GM18867 (cell line): ENCODE measurements around the gene BCL2A1.
"Not testable (repeated sequence)": the region's sequence is repeated elsewhere in the genome, so short reads cannot be mapped to it uniquely, and the experiment has no call there.

Experiments used
- ATAC-seq: cut with Tn5 transposase; IDR thresholded peaks from one replicate; pipeline ENCODE4 v1.9.1; 2021; ENCODE audit warnings: mild to moderate bottlenecking, moderate library complexity; ENCODE audit not compliant: unreplicated experiment

Gene BCL2A1

DNA sequence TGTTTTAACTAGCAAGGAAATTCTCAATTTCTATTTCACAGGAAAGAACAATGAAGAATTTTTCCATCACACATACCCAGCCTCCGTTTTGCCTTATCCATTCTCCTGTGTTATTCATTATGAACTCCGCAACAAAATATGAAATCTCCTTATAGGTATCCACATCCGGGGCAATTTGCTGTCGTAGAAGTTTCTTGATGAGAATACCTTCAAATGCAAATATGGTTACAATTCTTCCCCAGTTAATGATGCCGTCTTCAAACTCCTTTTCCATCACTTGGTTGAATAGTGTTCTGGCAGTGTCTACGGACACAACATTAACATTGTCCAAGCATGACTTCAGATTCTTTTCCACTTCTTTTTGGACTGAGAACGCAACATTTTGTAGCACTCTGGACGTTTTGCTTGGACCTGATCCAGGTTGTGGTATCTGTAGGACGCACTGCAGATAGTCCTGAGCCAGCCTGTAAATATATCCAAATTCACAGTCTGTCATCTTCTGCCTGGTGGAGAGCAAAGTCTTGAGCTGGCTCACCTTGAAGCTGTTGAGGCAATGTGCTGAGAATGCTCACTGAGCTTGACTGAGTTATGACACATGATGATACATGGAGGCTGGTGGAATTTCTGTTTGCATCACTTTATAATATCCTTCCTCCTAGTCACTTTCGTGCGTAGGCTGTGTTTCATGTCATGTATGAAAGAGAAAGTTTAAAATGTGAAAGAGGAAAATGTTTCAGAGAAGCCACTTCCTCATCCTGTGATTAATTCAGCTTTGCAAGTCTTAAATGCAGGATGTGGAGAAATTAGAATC lies at the start of gene BCL2A1:
TSS of gene BCL2A1 (minus strand) at position 573 of the 811 bp plus-strand sequence. CDS start at position 496, 77 bp downstream.
- peak; percentile 54 for ATAC-seq

DNA sequence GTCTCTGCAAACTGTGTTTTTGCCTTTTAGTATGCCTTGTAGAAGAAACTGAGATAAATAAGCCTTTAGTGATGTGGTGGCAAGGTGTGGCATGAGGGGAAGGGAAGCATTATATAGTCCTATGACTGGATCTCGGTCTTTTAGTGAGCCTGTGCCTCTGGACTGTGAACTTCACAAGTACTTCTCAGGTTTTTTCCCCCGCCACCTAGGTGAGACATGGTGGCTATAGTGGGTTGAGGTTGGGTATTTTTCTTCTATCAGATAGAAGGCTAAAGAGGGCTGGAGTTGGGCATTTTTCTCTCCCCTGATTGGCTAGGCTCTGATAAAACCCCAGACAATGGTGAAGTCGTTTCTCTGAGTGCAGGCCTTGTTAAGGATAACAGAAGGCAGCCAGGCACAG lies 49.7 kb upstream of the BCL2A1 start:
- no peak for ATAC-seq

DNA sequence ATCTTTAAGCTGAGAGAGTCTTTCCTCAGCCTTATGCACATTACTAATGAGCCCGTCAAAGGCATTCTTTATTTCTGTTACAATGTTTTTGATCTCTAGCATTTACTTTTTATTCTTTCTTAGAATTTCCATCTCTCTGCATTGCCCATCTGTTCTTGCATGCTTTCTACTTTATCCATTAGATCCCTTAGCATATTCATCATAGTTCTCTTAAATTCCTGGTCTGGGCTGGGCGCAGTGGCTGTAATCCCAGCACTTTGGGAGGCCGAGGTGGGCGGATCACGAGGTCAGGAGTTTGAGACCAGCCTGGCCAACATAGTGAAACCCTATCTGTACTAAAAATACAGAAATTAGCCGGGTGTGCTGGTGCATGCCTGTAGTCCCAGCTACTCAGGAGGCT lies 49.2 kb upstream of the BCL2A1 start:
- not testable (repeated sequence) for ATAC-seq

DNA sequence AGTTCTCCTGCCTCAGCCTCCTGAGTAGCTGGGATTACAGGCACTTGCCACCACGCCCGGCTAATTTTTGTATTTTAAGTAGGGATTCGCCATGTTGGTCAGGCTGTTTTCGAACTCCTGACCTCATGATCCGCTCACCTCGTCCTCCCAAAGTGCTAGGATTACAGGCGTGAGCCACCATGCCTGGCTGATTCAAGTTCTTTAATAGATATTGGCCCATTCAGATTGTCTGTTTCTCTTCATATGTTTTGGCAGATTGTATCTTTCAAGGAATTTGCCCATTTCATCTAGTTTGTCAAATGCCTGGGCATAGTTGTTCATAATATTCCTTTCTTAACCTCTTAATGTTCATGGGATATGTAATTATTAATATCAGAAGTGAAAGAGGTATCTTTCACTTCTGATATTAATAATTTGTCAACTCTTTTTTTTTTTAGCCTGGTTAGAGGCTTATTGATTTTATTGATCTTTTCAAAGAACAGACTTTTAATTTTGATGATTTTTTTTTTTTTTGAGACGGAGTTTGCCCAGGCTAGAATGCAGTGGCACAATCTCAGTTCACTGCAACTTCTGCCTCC lies 48.3 kb upstream of the BCL2A1 start:
- no peak for ATAC-seq

DNA sequence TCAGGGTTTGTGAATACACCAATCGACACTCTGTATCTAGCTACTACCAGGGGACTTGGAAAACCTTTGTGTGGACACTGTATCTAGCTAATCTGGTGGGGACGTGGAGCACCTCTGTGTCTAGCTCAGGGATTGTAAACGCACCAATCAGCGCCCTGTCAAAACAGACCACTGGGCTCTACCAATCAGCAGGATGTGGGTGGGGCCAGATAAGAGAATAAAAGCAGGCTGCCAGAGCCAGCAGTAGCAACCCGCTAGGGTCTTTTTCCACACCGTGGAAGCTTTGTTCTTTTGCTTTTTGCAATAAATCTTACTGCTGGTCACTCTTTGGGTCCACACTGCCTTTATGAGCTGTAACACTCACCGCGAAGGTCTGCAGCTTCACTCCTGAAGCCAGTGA lies 46.1 kb upstream of the BCL2A1 start:
- ATAC-seq: not testable (repeated sequence)

DNA sequence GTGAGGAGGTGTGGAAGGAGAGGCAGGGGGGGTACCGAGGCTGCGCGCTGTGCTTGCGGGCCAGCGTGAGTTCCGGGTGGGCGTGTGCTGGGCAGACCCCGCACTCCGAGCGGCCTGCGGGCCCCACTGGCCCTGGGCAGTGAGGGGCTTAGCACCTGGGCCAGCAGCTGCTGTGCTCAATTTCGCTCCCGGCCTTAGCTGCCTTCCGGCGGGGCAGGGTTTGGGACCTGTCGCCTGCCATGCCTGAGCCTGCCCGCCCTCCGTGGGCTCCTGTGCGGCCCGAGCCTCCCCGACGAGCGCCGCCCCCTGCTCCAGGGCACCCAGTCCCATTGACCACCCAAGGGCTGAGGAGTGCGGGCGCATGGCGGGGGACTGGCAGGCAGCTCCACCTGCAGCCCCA lies 45.5 kb upstream of the BCL2A1 start:
- ATAC-seq: not testable (repeated sequence)

DNA sequence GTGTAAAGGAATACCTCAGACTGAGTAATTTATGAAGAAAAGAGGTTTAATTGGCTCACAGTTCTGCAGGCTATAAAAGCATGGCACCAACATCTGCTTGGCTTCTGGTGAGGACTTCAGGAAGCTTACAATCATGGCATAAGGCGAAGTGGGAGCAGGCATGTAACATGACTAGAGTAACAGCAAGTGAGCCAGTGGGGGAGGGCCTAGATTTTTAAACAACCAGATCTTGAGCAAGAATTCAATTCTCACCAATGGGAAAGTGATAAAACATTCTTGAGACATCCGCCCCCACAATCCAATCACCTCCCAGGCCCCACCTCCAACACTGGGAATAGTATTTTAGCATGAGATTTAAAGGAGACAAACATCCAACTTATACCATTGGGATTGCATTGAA lies 44.2 kb upstream of the BCL2A1 start:
- no peak for ATAC-seq

DNA sequence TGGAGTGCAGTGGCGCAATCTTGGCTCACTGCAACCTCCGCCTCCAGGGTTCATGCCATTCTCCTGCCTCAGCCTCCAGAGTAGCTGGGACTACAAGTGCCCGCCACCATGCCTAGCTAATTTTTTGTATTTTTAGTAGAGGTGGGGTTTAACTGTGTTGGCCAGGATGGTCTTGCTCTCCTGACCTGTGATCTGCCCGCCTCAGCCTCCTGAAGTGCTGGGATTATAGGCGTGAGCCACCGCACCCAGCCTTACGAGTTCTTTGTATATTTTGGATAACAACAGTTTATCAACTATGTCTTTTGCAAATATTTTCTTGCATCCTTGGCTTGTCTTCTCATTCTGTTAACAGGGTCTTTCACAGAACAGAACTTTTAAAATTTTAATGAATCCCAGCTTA lies 43.2 kb upstream of the BCL2A1 start:
- not testable (repeated sequence) for ATAC-seq

DNA sequence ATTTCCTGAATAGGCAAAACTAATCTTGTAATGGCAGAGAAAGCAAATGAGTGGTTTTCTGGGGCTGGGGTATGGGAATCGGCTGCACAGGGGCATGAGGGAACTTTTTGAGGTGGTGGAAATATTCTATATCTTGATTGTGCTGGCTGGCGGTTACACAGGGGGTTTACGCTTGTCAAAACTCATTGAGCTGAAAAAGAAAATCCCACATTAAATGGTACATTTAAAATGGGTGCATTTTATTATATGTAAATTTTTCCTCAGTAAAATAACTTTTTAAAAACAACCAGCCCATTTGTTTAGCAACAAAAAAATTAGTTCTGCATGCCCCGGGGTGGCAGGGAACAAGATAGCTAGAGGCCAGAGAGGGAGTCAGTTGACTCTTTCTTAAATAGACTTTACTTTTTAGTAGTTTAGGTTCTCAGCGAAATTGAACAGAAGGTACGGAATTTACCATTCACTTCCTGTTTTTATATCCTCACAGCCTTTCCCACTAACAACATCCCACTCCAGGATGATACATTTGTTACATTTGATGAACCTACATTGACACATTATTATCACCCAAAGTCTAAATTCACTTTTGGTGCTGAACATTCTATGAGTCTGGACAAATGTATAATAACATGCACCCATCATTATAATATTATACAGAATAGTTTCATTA lies 41.2 kb upstream of the BCL2A1 start:
- ATAC-seq: no peak

DNA sequence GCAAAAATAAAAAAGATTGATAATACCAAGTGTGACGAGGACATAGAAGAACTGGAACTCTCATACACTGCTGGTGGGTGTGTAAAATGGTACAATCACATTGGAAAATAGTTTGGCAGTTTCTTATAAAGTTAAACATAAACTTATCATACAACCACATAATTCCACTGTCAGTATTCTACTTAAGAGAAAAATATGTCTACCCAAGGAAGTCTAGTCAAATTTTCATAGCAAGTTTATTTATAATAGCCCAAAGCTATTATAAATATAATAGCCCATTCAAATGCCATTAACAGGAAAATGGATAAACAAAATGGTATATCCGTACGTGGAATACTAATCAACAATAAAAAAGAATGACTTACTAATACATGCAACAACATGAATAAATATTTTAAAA lies 40.6 kb upstream of the BCL2A1 start:
- no peak for ATAC-seq

DNA sequence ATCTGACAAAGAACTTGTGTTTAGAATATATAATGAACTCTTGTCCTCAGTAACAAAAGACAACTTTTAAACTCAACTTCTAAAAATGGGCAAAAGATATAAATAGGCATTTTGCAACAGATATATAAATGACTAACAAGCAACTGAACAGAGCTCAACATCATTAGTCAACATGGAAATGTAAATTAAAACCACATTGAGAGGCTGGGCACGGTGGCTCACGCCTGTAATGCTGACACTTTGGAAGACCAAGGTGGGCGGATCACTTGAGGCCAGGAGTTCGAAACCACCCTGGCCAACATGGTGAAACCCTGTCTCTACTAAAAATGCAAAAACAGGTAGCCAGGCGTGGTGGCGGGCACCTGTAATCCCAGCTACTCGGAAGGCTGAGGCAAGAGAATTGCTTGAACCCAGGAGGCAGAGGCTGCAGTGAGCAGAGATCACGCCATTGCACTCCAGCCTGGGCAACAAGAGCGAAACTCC lies 40.1 kb upstream of the BCL2A1 start:
- ATAC-seq: peak; percentile 51

DNA sequence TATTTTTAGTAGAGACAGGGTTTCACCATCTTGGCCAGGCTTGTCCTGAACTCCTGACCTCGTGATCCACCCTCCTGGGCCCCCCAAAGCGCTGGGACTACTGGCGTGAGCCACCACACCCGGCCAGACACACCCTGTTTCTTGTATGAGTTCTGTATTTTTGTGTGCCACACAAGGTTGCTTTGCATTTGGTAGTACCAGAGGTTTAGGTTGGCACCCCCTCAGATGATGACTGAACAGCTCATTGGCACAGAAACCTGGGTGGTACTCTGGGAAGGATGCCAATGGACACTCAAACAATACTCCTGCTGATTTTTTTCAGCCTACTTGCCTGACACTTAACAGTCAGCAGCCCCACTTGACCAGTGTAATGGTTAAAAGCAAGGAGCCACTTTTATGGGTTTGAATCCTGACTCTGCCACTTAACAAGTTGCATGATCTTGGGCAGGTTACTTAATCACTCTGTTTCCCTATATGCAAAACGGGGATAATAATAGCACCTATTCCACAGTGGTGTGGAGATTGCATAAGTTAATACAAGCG lies 39.2 kb upstream of the BCL2A1 start:
- ATAC-seq: peak; percentile 33

DNA sequence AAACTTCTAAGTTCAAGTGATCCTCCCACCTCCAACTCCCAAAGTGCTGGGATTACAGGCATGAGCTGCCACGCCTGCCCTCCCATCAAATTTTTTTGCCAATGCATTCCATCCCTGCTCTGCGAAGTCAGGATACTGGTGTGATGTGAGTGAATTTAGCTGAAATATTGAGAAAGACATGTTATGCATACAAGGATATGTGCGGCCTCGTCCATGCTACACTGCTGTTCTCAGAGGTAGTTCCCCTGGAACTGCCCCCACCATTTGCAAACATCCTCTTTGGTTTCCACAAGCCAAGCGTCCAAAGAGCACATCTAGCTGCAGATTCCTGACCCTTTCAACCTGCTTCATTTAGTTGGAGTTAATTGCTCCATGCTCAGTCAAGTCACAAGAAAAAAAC lies 36.5 kb upstream of the BCL2A1 start:
- no peak for ATAC-seq

DNA sequence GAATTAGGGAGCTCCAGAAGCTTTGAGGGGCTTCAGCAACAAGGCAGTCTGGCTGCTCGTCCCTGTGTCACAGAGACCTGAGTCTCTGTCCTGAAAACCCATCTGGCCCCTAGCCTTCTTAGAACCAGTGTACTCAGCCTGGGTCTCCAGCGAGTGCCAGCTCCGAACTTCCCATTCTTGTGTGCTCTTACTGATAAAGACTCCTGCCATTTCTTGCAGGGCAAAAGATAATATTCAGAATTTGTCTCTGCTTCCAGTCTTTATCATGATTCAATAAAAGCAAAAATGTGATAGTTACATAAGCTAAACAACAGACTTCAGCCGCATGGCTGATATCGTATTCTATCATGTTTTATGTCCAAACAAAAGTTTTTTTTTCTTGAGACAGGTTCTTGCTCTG lies 36.0 kb upstream of the BCL2A1 start:
- no peak for ATAC-seq

DNA sequence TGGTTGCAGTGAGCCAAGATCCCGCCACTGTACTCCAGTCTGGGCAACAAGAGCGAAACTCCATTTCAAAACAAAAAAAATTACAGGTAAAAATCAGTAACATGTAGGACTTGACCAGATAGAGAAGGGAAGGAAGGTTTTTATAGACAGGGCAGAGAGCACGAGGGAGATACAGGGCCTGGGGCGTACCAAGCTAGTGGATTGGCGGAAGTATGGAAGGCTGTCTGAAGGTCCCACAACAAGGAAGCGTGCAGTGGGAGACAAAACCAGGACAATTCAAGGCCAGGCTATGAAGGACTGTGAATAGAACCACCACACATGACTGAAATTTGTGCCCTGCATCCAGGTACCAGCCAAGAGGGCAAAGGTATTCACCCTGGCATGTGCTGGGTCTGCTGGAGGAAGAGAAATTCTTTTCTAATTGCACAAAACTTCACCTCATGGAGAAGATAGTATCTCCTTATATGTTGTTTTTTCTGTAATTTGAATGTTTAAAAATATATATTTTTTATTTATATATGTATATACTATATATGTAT lies 33.0 kb upstream of the BCL2A1 start:
- ATAC-seq: no peak

DNA sequence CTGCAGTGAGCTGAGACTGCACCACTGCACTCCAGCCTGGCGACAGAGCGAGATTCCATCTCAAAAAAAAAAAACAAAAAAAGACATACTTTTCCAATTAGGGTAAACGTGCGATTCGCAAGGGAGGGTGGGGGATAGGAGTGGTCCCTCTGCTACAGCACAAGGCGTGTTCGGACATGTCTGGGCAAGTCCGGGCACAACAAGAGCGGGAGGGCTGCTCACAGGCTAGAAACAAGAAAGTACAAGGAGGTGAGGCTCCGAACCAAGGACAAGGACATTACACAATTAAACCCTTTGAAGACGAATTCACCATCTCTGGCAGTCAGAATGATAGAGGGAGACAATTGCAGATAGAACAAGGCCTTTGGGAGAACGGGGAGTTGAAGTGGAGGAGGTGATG lies 32.2 kb upstream of the BCL2A1 start:
- no peak for ATAC-seq

DNA sequence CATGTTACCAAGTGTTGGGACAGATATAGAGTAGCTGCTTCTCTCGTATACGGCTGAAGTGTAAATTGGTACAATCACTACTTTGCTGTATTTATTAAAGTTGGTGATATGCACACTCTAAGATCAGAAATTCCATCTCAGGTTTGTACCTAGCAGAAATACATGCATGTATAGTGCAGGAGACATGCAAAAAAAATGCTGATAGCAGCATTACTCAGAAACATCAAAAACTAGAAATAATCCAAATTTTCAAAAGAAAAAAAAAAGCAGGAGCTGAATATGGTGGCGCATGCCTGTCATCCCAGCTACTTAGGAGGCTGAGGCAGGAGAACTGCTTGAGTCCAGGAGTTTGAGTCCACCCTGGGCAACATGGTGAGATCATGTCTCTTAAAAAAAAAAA lies 31.3 kb upstream of the BCL2A1 start:
- no peak for ATAC-seq

DNA sequence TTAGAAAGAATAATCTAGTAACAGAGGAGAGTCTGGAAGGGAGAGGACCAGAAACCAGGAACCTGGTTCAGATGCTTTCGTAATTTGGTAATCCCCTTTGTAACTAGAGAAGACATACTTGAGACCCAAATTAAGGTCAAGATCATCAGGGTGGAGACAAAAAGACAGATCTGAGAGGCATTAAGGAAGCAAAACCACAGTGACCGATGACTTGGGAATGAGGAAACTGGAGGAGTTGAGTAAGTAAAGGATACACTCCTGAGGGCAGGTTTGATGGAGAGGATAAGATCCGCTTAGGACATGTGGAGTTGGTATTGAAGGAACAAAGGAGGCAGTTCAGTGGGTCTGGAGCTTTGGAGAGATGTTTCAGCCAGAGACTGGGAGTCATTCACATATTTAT lies 23.6 kb upstream of the BCL2A1 start:
- ATAC-seq: no peak

DNA sequence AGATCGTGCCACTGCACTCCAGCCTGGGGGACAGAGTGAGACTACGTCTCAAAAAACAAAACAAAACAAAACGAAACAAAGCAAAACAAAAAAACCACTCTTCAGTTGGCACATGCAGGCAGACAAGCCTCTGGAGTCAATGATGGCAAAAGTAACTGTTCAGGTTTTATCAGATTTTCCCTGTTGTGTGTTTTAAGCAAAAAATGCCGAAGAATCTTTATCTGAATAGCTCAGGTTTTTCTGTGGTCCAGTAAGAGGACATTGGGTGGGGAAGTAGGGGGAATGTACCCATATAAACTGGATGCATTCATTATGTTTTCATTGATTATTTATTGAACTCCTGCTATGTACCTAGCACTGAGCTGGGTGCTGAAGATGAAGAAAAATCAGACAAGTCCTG lies 20.8 kb upstream of the BCL2A1 start:
- ATAC-seq: no peak

DNA sequence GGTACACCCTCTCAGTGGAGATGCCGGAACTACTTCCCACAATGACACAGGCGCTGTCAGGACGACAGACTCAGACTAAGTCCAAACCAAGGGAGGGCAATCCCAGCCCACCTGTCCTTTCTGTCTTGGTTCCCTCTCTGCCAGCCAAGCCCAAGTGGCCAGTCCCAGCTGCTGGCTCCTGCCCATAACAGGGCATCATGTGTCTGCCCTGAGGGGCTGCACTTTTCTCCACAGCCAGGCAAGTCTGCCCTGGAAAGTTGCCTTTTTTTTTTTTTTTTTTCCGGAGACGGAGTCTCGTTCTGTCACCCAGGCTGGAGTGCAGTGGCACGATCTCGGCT lies 20.0 kb upstream of the BCL2A1 start:
- no peak for ATAC-seq

DNA sequence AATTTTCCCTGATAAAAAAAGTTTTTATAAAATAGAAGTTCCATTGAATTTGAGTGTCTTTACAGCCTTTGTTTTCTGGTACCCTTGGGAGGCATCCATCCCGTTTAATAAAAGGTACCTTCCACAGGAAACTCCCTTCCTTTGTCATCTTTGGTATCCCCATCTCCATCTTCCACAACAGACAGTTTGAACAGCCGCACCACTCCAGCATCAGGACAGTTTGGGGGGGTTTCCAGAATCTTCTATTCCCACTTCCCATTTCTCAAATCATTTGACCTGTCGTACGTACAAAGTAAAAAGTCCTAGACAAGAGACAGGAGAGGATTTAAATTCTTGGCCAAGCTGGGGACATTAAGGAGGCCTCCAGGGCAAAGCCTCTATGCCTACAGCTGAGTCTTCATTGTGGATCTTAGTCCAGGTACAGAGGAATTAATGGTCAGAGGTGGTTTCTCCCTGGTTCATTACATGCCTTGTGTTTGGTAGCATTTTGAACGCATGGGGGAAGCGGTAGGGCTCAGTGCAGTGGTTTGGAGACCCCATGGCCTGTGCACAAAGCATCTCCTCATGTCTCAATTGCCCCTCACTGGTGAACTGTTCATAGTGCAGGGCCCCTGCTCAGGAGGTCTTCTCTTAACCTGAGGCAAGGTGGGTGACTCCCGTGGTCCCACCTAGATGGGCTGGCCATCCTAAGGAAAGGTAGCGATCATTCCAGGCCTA lies 19.4 kb upstream of the BCL2A1 start:
- no peak for ATAC-seq
